Adrenal gland (tissue), 12 donors: ENCODE measurements around the gene DDO. TPM values are rescaled to one million over a fixed set of nuclear protein-coding genes. Genes with fewer than 3 reads are reported as not detected.

Experiments
- DNase-seq, 7 donors: peaks; one replicate each; pipeline ENCODE4 v3.0.0-alpha.2; 2019 to 2020
- H3K27ac ChIP-seq, 5 donors: fragments of 200-600 bp; sonication (generic) in 4 of 5; 1 replicate in 3 of 5; 2 replicates in 2 of 5; pipeline versions ENCODE4 v1.5.1 to v1.8.0; 2016 to 2020; ENCODE audit warnings: mild to moderate bottlenecking in 1 of 5
- H3K27me3 ChIP-seq: fragments of 200-600 bp; 2 replicates; pipeline ENCODE4 v1.8.0; 2021
- H3K36me3 ChIP-seq, 2 donors: fragments of 200-600 bp; replicated peaks in 1 of 2; 1 replicate in 1 of 2; 2 replicates in 1 of 2; pipeline versions ENCODE4 v1.5.1 to v1.8.0; 2018 to 2022
- H3K4me1 ChIP-seq, 2 donors: fragments of 200-600 bp; replicated peaks in 1 of 2; 1 replicate in 1 of 2; 2 replicates in 1 of 2; pipeline versions ENCODE4 v1.5.1 to v1.8.0; 2018 to 2021
- H3K4me3 ChIP-seq, 4 donors: fragments of 200-600 bp; sonication (generic) in 3 of 4; one replicate each; pipeline ENCODE4 v1.5.1; 2016 to 2018
- H3K9me3 ChIP-seq, 3 donors: fragments of 200-600 bp; sonication (generic) in 1 of 3; replicated peaks in 1 of 3; 1 replicate in 2 of 3; 2 replicates in 1 of 3; pipeline versions ENCODE4 v1.5.1 to v1.8.0; 2016 to 2021
- POLR2A ChIP-seq, 2 donors: fragments of 450-650 bp; IDR thresholded peaks; one replicate each; pipeline ENCODE4 v1.6.1; 2017; ENCODE audit warnings: antibody characterized with exemption in 2 of 2, mild to moderate bottlenecking in 2 of 2, moderate library complexity in 1 of 2
- WGBS, 4 donors: extraction: QIAGEN DNeasy Blood & Tissue Kit in 2 of 4; methylation state at CpG; one replicate each; pipeline versions ENCODE4 v1.1.5 to v1.1.7; 2013 to 2017; 5-methylcytosine and 5-hydroxymethylcytosine counted together
- intact Hi-C, 2 donors: fragments of 100-400 bp; cut with DNase I; formaldehyde crosslinking; loops; one replicate each; pipeline versions ENCODE4 v1.14.1 to v1.15.0; 2022 to 2023
- polyA plus RNA-seq, 3 donors: library from polyadenylated mRNA; stranded (reverse); fragments of 200-250 nt in 2 of 3; fragments of 350-450 nt in 1 of 3; fragmentation: Illumina TruSeq in 1 of 3; extraction: RNeasy Lipid Tissue Mini Kit (QIAGEN cat#74804) in 1 of 3; gene quantifications; one replicate each; pipeline ENCODE4 v1.2.3, GENCODE V29; 2013 to 2014
- total RNA-seq, 9 donors: library from RNA; depleted of rRNA in 4 of 9; stranded (reverse); fragments of >200 nt in 4 of 9; fragments of 120-200 nt in 1 of 9; fragmentation: NEBNext Ultra II Directional in 1 of 9; extraction: Animal tissue kit (Norgen Biotek cat#: 25700) in 1 of 9; gene quantifications; one replicate each; pipeline versions ENCODE4 v1.1.0 to v1.2.4, GENCODE V29; 2013 to 2023
- TF ChIP-seq, protein P1 (sequence below), 6 experiments: fragments of 450-650 bp in 4 of 6; fragments of 200-600 bp in 2 of 6; sonication (generic) in 1 of 6; IDR thresholded peaks; 1 replicate in 5 of 6; 2 replicates in 1 of 6; pipeline versions ENCODE4 v1.5.1 to v1.8.0; 2016 to 2021; ENCODE audit warnings: antibody characterized with exemption in 6 of 6, mild to moderate bottlenecking in 2 of 6, moderate library complexity in 1 of 6
- donor health status: healthy with polysubstance abuse.
- donor health status: Bipolar disorder and iron deficiency.
- donor health status: DM: yes; HTN: yes; CAD: no.
- donor health status: DM: no; HTN: no; CAD: no.
- donor health status: DM: no; HTN: no; CAD: no.
- donor health status: DM: yes; HTN: yes; CAD: no.

The DDO gene
- total and polyA plus RNA-seq, 12 donors: 4.4 to 19.1 (median 9.7) TPM

GRCh38 chr6:110348961-110349690 is 66.2 kb downstream of the DDO start:
- intact Hi-C loops: no loop called here
- TF ChIP-seq, protein P1, sequence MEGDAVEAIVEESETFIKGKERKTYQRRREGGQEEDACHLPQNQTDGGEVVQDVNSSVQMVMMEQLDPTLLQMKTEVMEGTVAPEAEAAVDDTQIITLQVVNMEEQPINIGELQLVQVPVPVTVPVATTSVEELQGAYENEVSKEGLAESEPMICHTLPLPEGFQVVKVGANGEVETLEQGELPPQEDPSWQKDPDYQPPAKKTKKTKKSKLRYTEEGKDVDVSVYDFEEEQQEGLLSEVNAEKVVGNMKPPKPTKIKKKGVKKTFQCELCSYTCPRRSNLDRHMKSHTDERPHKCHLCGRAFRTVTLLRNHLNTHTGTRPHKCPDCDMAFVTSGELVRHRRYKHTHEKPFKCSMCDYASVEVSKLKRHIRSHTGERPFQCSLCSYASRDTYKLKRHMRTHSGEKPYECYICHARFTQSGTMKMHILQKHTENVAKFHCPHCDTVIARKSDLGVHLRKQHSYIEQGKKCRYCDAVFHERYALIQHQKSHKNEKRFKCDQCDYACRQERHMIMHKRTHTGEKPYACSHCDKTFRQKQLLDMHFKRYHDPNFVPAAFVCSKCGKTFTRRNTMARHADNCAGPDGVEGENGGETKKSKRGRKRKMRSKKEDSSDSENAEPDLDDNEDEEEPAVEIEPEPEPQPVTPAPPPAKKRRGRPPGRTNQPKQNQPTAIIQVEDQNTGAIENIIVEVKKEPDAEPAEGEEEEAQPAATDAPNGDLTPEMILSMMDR (IDR thresholded peaks at IDR 0.05): no peak
- TF ChIP-seq POLR2A (IDR thresholded peaks at IDR 0.05): no peak
- DNase-seq: no peak
- Histone ChIP-seq H3K9me3 (no peaks in the 10 kb centered on the region), H3K4me1 (peaks cover 0 to 29% of the 10 kb centered on the region in 2 donors), H3K36me3 (no peaks in the 10 kb centered on the region), H3K4me3 (no peak overlapping the region), H3K27me3 (no peaks in the 10 kb centered on the region), H3K27ac (no peak overlapping the region)
- 89 to 92% (median 90%) methylated on average over 11 of the region's 11 CpGs for WGBS, 4 donors

- Histone ChIP-seq H3K4me3 (no peak overlapping the region), H3K27ac (no peak overlapping the region), H3K4me1 (peaks cover 0 to 11% of the 10 kb centered on the region in 2 donors), H3K9me3 (no peaks in the 10 kb centered on the region), H3K36me3 (no peaks in the 10 kb centered on the region), H3K27me3 (no peaks in the 10 kb centered on the region)
- intact Hi-C loops: no loop called here
- 79 to 92% (median 83%) methylated on average over 4 of the region's 4 CpGs for WGBS, 4 donors
- no peak for DNase-seq
- TF ChIP-seq, protein P1 (IDR thresholded peaks at IDR 0.05): no peak
- no peak for TF ChIP-seq POLR2A (IDR thresholded peaks at IDR 0.05)
These were observed 70.3 kb downstream of the DDO start for GRCh38 chr6:110345025-110345424.

- DNase-seq: no peak
- TF ChIP-seq, protein P1 (IDR thresholded peaks at IDR 0.05): no peak
- no peak for TF ChIP-seq POLR2A (IDR thresholded peaks at IDR 0.05)
- WGBS, 4 donors: 91 to 96% (median 95%) methylated on average over 3 of the region's 3 CpGs
- Histone ChIP-seq H3K36me3 (no peaks in the 10 kb centered on the region), H3K27ac (no peak overlapping the region), H3K27me3 (no peaks in the 10 kb centered on the region), H3K4me3 (no peak overlapping the region), H3K9me3 (no peaks in the 10 kb centered on the region), H3K4me1 (no peaks in the 10 kb centered on the region)
- intact Hi-C loops: no loop called here
These were observed 72.6 kb downstream of the DDO start for GRCh38 chr6:110342759-110343158.

Other genes starting within 250 kb of the DDO start
- gene WASF1, start 235.9 kb downstream of the DDO start, total RNA-seq: 10 to 100 TPM in 3 of 9 donors, 1 to 10 TPM in 6; 4.7 to 13.0 (median 8.7) TPM
- gene WASF1, start 235.9 kb downstream of the DDO start, polyA plus RNA-seq: 10 to 100 TPM in 2 of 3 donors, 1 to 10 TPM in 1; 8.2 to 23.7 (median 16.2) TPM
- gene CDC40, start 235.1 kb downstream of the DDO start, total RNA-seq: 10 to 100 TPM; 17.8 to 41.8 (median 30.8) TPM
- 10 to 100 TPM in 1 of 3 donors, 1 to 10 TPM in 2; 5.3 to 46.9 (median 7.7) TPM for gene CDC40, start 235.1 kb downstream of the DDO start, polyA plus RNA-seq
- 1 to 10 TPM in 8 of 9 donors, not detected in 1; 1.1 to 5.0 (median 3.0) TPM for gene METTL24, start 57.2 kb downstream of the DDO start, total RNA-seq
- under 1 TPM; 0.20 to 0.97 (median 0.90) TPM for gene METTL24, start 57.2 kb downstream of the DDO start, polyA plus RNA-seq
- gene SLC22A16, start 61.0 kb upstream of the DDO start, total RNA-seq: 1 to 10 TPM in 1 of 9 donors, under 1 TPM in 4, not detected in 4; 0.11 to 1.6 (median 0.34) TPM
- gene SLC22A16, start 61.0 kb upstream of the DDO start, polyA plus RNA-seq: not detected